MM.1S (cell line): ENCODE data around the gene NOXA1.

Experiments used
- EZH2 ChIP-seq: fragments of 300-600 bp; sonication (generic); optimal IDR thresholded peaks from 2 replicates; pipeline ENCODE3; 2017; ENCODE audit warnings: low read depth, mild to moderate bottlenecking, antibody characterized with exemption, low read length, mixed read lengths
- TF ChIP-seq, protein P1 (sequence below): fragments of 300-600 bp; sonication (generic); IDR thresholded peaks from 2 replicates; pipeline ENCODE4 v1.5.1; 2016; ENCODE audit warnings: antibody characterized with exemption, low read length, mixed read lengths

DNA sequence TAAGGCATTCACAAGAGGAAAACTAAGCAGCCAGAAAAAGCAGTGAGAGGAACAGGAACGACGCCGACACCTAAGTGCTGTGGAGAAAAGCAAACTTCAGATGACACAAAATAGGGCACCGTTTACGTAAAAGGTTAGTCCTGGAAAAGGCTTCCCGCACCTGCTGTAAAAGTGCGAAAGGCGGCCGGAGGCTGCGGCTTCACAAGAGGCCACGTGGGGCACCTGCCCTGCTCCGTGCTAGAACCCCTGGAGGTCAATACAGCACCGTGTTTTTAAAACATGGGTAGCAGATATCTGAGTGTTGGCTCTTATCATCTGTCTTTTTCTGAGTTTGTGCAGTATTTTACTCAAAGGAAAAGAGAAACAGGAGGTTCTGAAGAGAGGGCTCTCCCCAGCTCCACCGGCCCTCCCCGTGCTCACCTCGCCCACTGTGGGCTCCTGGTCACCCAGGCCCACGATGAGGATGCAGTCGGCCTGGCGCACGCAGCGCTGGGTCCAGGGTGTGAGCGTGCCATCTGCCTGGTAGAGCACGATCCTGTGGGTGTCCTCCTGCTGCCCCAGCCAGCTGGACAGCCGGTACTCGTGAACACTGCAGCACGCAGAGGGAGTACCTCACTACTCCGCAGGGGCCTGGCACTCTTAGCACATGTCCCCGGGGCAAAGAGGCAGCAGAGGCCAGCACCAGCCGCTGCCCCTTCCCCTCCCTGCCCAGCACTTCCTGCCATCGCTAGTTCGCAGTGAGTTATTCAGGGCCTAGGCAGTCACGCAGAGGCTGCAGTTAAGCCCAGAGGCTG, 56.9 kb downstream of the NOXA1 start:
- TF ChIP-seq, protein P1, sequence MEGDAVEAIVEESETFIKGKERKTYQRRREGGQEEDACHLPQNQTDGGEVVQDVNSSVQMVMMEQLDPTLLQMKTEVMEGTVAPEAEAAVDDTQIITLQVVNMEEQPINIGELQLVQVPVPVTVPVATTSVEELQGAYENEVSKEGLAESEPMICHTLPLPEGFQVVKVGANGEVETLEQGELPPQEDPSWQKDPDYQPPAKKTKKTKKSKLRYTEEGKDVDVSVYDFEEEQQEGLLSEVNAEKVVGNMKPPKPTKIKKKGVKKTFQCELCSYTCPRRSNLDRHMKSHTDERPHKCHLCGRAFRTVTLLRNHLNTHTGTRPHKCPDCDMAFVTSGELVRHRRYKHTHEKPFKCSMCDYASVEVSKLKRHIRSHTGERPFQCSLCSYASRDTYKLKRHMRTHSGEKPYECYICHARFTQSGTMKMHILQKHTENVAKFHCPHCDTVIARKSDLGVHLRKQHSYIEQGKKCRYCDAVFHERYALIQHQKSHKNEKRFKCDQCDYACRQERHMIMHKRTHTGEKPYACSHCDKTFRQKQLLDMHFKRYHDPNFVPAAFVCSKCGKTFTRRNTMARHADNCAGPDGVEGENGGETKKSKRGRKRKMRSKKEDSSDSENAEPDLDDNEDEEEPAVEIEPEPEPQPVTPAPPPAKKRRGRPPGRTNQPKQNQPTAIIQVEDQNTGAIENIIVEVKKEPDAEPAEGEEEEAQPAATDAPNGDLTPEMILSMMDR = no peak
- no peak for TF ChIP-seq EZH2
